OCI-LY3 (cell line): ENCODE data around the gene PCSK6.

Experiments used
- EZH2phosphoT487 ChIP-seq: fragments of 200-600 bp; shearing (Covaris generic); IDR thresholded peaks from 2 replicates; pipeline ENCODE4 v1.6.1; 2018; ENCODE audit warnings: antibody characterized with exemption, mixed run types, low read depth
- TF ChIP-seq, protein P1 (sequence below): fragments of 200-600, 300-600 bp; sonication (generic); IDR thresholded peaks from 2 replicates; pipeline ENCODE4 v1.5.1; 2014; ENCODE audit warnings: antibody characterized with exemption, low read length, low read depth

DNA sequence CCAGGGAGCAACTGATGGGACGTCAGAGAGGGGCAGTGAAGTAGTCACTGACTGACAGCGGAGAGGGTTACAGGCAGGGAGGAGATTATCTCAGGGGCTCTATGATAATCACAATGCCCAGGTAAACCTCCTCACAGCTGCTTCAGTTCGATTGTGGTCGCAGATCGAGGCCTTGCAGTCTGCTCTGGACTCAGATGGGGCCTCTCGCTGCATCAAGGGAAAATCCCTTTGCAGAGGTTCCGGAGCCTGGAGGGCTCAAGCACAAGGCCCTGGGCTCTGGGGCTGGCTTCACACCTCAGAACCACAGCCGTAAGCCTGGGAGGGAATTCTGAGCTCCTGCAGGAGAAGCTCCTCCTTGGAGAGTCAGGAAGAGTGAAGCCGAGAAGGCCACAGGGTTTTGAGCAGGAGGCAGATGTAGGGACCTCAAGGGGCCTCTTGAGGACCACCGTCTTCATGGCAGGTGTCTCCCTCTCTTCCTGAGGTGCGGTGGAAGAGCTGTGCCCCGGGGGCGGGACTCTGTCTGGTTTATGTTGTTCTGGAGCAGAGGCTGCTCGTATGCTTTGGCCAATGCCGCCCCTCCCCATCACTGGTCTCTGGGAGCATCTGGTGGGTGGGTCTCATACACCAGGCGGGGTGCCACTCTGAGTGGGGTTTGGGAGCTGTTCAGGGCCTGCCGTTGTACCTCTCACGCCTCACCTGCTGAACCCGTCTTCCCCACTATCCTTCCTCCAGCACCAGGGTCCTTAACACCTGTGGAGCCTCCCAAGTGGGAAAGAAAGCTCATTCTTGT lies 175.0 kb downstream of the PCSK6 start:
- TF ChIP-seq, protein P1, sequence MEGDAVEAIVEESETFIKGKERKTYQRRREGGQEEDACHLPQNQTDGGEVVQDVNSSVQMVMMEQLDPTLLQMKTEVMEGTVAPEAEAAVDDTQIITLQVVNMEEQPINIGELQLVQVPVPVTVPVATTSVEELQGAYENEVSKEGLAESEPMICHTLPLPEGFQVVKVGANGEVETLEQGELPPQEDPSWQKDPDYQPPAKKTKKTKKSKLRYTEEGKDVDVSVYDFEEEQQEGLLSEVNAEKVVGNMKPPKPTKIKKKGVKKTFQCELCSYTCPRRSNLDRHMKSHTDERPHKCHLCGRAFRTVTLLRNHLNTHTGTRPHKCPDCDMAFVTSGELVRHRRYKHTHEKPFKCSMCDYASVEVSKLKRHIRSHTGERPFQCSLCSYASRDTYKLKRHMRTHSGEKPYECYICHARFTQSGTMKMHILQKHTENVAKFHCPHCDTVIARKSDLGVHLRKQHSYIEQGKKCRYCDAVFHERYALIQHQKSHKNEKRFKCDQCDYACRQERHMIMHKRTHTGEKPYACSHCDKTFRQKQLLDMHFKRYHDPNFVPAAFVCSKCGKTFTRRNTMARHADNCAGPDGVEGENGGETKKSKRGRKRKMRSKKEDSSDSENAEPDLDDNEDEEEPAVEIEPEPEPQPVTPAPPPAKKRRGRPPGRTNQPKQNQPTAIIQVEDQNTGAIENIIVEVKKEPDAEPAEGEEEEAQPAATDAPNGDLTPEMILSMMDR: no peak
- TF ChIP-seq EZH2phosphoT487: no peak
